IMR-90 (cell line): ENCODE measurements around the gene PTPRF.

Source experiments
- CTCF ChIP-seq: conservative IDR thresholded peaks from 2 replicates; pipeline ENCODE4 v1.5.1; 2012; ENCODE audit warnings: mild to moderate bottlenecking, low read depth, low read length, improper control_type of control experiment
- MAZ ChIP-seq: IDR thresholded peaks from 2 replicates; pipeline ENCODE4 v1.6.1; 2012; ENCODE audit warnings: low read depth, mild to moderate bottlenecking, low read length, improper control_type of control experiment, moderate library complexity, borderline replicate concordance
- POLR2A ChIP-seq: IDR thresholded peaks from 2 replicates; pipeline ENCODE4 v1.6.1; 2012; ENCODE audit warnings: mild to moderate bottlenecking, low read depth, low read length
- RCOR1 ChIP-seq: IDR thresholded peaks from 2 replicates; pipeline ENCODE4 v1.6.1; 2012; ENCODE audit warnings: mild to moderate bottlenecking, low read length, improper control_type of control experiment; ENCODE audit not compliant: insufficient replicate concordance

GRCh38 chr1:43622901-43623780 is 92.5 kb downstream of the PTPRF start:
- no peak for TF ChIP-seq MAZ
- TF ChIP-seq CTCF = no peak
- TF ChIP-seq POLR2A = no peak
- no peak for TF ChIP-seq RCOR1
